SW480 (cell line): ENCODE measurements around the gene ACTG1.

Source experiments
- DNase-seq: peaks from one replicate; pipeline ENCODE4 v3.0.0-alpha.2; 2016; ENCODE audit warnings: low spot score

Gene ACTG1

GRCh38 chr17:81517339-81518112 lies 4.9 kb upstream of the ACTG1 start:
- no peak for DNase-seq

GRCh38 chr17:81517009-81517338 lies 4.4 kb upstream of the ACTG1 start:
- no peak for DNase-seq

- no peak for DNase-seq
These were observed 3.8 kb upstream of the ACTG1 start for GRCh38 chr17:81516439-81516838.

GRCh38 chr17:81515530-81516041 lies 3.0 kb upstream of the ACTG1 start:
- DNase-seq = no peak

- DNase-seq = peak; percentile 83
These were observed 2.3 kb upstream of the ACTG1 start for GRCh38 chr17:81514739-81515529.

- no peak for DNase-seq
These were observed 1.8 kb upstream of the ACTG1 start for GRCh38 chr17:81514489-81514738.

- DNase-seq = peak; percentile 80
These were observed 1.3 kb upstream of the ACTG1 start for GRCh38 chr17:81513753-81514488.

- peak; percentile 84 for DNase-seq
These were observed 763 bp upstream of the ACTG1 start for GRCh38 chr17:81513372-81513752.

GRCh38 chr17:81511804-81512561 lies 616 bp downstream of the ACTG1 start:
- no peak for DNase-seq

GRCh38 chr17:81511554-81511803 lies 1.1 kb downstream of the ACTG1 start:
- DNase-seq = no peak

GRCh38 chr17:81510785-81511553 lies 1.6 kb downstream of the ACTG1 start:
- DNase-seq = no peak

- no peak for DNase-seq
These were observed 2.4 kb downstream of the ACTG1 start for GRCh38 chr17:81509972-81510784.

- peak; percentile 48 for DNase-seq
These were observed 3.2 kb downstream of the ACTG1 start for GRCh38 chr17:81509207-81509971.

GRCh38 chr17:81508639-81509206 lies 3.9 kb downstream of the ACTG1 start:
- DNase-seq = no peak

- no peak for DNase-seq
These were observed 9.0 kb downstream of the ACTG1 start for GRCh38 chr17:81503619-81504018.

GRCh38 chr17:81502471-81503017 lies 10.1 kb downstream of the ACTG1 start:
- no peak for DNase-seq

GRCh38 chr17:81500047-81500446 lies 12.6 kb downstream of the ACTG1 start:
- DNase-seq = no peak

- DNase-seq = no peak
These were observed 13.0 kb downstream of the ACTG1 start for GRCh38 chr17:81499601-81499970.

GRCh38 chr17:81498953-81499600 lies 13.5 kb downstream of the ACTG1 start:
- no peak for DNase-seq
